KBM-7 (cell line): ENCODE data around the gene LRIG1.

Experiments used
- DNase-seq: peaks from one replicate; pipeline ENCODE4 v3.0.0-alpha.2; 2015
- in situ Hi-C: fragments of 300-500 bp; cut with MboI; formaldehyde crosslinking; loops from 2 replicates; pipeline ENCODE4 v1.14.3; 2020; ENCODE audit warnings: low sequenced_read_pairs, low pct_unique_long_range_greater_than_20kb, mixed read lengths

The LRIG1 gene

DNA sequence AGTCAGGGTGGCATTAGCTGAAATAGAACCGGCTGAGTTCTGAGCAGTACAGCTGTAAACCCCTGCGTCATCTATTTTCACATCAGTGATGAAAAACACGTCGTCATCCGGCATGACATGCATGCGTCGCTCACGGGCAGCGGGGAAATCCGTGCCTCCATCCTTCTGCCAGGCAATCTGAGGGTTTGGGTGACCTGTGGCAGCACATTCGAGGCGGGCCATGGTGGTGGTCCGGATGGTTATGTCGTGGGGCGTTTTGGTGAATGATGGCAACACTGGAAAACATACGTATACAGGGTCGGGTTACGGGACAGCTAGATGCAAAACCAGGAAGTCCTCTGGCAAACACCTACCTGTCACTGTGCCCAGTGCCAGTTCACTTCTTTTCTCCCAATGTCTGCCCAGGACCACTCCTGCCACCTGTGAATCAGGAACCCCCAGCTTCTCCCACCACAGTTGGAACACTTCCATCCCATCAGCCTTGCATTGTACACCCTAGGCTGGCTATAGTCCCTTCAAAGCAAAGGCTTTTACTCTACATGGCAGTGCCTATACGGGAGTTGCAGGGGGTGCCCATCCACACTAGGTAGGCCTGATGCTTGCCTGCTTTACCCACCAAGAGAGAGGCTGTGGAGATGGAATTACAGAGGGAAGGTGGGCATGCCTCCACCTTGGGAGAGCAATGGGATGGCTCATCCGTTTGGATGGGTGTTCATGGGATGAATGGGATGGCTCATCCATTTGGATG, 116.7 kb downstream of the LRIG1 start:
- no peak for DNase-seq
- in situ Hi-C loops: no loop called here

DNA sequence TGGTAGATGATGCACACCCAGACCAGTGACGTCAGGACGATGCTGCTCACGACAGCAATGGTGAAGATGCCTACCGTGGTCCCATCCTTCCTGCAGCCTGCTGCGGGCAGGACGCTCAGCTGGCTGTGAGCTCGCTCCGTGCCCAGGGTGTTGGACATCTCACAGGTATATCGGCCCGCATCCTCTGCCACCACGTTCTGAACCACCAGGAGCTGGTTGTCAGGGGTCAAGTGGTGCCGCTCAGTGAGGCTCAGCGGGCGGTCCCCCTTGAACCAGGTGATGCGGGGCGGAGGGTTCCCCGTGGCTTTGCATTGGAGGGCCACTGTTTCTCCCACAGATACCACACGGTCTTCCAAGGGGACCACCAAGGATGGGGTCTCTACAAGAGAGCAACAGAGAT, 117.8 kb downstream of the LRIG1 start:
- in situ Hi-C loops: no loop called here
- no peak for DNase-seq

DNA sequence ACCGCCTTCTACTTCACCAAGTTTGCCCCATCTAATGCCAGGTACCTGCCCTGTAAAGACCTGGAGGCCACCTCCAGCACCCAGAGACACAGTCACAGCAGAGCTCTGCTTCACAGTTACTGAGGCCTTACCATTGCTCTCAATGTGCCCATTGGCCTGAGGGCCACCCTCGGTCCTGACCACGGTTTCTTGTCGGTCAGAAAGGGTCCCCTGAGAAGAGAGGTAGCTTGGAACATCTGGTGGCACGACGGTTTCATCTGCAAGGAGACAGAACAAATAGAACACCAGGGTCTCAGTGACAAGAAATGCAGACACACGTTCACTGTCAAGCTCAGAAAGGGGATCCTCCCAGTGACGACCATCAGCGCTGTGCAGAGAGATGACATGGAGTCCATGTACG, 118.7 kb downstream of the LRIG1 start:
- in situ Hi-C loops: no loop called here
- DNase-seq: no peak

DNA sequence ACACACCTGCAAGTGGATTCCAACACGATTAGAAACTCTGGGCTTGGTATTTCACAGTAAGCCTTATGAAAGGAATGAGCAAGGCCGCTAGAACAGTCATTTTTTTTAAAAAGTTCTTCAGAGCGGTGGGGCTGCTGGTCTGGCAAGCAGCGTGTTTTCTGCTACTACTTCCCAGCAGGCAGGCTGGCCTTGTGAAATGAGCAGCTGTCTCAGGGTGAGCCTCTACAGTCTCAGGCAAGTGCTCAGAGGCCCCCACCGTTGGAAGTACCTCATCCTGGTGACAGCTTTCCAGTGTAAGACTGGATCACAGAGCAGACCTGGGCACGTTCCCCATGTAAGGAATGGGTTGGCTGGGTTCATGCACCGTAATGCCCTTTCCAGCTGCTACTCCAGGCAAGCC, 119.2 kb downstream of the LRIG1 start:
- in situ Hi-C loops: no loop called here

DNA sequence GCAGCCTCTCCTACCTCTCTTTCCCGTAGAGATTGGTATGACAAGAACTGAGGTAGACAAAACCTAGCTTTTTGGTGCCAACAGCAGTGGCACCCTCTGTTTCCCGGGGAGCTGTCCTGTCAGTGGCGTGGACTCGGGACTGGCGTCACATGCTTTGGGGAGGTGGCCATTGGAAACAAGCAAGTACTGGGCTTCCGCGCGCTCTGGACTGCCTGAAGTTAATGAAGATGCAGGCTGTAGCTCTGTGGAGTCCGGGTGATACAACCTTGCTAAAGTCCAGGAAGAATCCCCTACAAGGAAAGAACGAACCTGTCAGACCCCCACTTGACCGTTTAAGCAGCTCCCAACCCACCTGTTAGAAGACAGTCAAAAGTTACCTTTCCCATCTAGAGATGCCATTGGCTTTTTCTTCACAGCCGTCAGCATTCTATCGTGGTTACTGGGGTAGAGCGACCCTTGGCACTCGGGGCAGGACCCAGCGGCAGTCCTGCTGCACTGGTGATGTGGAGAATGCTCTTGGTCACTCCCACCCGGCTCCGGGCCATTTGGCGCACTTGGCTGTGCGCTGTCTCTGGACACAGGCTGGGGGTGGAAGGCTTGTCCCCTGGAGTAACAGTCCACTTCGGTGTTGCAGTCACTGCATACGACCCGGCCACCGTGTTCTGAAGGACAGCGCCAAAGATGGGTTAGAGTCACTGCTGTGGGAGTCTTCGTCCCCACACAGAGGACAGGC, 120.5 kb downstream of the LRIG1 start:
- DNase-seq: no peak

More for the DNA sequence above, 119.2 kb downstream of the LRIG1 start:
- no peak for DNase-seq

DNA sequence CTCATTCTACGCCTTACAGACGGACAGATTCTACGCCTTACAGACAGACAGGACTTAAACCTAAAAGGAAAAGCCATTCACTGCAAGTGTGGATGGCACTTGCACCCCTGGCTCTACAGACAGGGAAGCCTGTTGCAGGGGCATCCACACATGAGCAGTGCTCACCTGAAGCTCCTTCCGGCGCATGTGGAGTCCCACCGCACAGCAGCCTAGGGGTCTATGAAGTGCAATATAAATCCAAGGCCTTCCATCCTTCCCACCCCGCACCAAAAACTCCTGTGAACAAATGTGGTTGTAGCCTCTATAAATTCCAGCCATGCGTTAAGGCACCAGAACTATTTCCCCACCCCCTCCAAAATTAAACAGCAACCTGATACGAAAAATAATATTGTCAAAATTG, 121.3 kb downstream of the LRIG1 start:
- in situ Hi-C loops: no loop called here
- no peak for DNase-seq

More for the DNA sequence above, 120.5 kb downstream of the LRIG1 start:
- in situ Hi-C loops: no loop called here

DNA sequence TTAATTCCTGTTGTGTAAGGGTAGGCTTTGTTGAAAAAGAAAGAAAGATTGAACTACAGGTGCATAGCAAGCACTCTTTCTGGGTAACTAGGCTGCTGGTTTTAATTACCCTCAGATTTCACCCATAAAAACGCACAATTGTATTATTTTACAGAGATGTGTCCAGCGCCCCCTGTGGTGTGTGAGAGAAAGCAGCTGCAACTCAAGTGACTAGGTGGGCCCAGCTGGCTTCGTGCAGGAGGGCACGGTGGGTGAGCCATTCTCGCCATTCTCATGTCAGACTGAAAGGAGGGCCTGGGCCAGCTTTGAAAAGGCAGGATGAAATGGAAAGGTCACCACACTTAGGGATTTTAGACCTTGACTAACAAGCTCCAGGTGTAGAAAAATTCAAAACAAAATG, 122.6 kb downstream of the LRIG1 start:
- peak; percentile 14 for DNase-seq
- in situ Hi-C loops: no loop called here

DNA sequence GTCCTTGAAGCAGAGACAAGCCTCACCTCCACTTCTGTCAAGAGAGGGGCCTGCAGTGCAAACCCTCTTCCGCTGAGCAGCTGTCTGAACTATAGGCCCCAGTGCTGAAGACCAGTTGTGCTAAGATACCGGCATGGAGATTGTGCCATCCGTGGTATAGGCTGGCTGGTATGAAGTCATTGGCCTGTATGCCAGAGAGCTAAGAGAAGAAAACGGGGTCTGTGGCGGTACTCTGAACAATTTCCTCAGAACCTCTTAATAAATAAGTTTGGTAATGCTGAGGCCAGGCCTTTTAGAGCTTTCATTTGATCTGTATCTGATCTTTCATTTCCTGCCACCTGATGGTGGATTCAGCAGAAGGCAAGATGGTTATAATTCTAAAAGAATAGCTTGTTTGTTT, 123.0 kb downstream of the LRIG1 start:
- DNase-seq: no peak
- in situ Hi-C loops: no loop called here

DNA sequence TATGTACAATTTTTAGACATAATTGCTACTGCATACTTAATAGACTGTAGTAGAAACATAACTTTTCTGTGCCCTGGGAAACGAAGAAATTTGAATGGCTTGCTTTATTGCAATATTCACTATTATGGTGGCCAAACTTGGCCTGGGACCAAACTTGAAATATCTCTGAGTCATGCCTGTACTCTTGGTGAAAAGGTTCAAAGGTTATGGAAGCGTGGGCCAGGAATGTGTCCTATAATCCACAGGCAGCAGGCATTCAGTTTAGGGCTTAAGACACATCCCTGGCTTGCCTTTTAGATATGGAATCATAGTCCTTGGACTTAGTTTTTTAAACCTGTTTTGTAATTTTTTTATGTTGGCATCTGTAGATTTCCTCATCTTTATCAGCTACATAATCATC, 124.3 kb downstream of the LRIG1 start:
- no peak for DNase-seq
- in situ Hi-C loops: no loop called here

DNA sequence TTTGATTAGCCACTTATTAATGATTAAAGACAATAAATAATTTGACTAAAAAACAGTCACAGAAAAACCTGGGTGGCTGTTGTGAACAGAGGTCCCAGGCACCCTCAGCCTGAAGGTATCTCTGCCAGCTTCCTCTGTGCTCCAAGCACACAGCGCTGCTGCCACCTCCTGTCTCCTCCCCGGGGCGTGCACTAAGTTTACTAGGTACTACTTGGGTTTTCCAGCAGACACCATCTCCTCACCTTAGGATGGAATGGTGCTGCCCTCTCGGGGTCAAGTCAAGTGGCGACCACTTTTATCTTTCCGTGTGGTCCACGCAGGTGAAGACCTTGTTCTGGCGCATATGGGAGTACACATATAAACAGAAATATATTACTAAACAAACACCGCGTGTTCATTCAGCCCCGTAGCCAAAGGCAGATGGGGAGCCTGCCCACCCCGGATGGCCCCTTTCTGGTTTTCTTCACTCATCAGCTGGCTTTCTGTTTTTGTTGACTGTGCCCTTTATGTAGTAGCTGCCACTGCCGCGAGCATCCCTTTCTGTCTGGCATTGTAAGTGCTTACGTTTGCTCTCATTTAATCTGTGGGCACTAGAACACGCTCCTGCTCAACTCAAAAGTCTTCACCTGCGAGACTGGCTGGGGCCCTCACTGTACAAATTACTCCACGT, 128.0 kb downstream of the LRIG1 start:
- DNase-seq: no peak
- in situ Hi-C loops: no loop called here

DNA sequence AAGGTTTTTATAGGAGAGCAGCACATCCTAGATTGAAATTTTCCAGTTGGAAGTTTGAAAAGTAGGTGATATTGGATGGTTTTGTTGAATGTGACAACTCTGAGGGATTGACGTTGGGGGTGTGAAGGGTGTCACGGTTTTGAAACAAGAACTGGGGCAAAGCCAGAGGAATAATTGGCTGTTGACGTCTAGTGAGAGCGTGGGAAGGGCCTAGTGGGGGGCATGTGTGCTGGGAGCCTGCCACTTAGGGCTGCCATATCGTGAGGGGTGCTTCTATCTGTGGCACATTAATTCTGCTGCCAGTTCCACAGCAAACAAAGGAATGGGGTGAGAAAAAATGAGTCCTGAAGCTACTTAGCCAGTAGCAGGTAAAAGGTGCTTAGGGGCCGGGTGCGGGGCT, 129.4 kb downstream of the LRIG1 start:
- in situ Hi-C loops: no loop called here
- DNase-seq: no peak

DNA sequence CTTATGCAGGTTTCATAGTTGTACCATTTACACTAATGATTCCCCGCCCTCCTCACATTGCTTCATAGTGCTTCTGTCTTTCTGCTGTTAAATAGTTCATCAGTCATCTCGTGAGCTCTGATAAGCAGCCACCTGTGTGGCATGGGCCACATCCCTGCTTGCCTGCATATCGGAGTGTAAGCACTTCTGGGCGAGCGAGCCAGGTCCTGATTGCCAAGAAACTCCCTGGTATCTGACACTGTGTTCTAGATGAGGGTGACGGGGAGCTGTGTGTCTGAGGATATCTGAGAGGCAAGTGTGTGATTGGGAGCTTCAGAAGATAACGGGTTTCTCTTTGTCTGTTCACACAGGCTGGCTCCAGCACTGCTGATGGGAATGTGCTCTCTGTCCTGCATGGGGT, 130.6 kb downstream of the LRIG1 start:
- DNase-seq: no peak
- in situ Hi-C loops: no loop called here

DNA sequence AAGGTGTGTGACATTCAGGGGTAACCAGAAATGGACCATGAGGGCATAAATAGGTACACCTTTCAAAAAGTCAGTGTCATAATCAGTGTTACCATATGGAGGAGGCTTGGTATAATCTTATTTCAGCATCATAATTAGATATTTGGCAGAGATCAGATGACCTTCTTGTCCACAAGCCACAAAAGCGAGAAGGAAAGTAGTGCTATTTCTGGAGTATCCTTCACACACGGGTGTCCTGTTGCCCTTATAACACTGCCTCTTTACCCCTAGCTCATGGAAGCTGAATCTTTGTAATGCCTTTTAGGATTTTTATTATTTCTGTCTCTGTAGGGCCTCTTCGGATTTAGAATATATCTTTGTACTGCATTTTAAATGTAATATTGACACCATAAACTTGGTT, 132.8 kb downstream of the LRIG1 start:
- in situ Hi-C loops: no loop called here
- DNase-seq: no peak

DNA sequence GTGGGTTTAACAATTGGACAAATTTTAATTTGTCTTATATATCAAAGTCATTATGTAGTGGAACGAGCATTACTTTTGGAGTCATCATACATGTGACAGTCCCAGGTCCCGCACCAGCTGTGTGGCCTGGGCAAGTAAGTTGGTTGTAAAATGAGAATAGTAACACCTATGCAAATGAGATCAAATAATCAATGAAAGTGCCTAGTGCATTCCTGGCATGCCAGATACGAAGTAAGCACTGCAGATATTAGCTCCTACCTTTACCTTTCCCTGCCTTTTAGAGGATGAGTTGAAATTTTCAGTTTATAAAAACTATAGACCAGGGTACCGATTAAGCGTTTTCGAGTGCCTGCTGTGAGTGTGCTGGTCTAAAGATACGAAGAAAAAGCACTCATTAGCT, 134.1 kb downstream of the LRIG1 start:
- in situ Hi-C loops: no loop called here

DNA sequence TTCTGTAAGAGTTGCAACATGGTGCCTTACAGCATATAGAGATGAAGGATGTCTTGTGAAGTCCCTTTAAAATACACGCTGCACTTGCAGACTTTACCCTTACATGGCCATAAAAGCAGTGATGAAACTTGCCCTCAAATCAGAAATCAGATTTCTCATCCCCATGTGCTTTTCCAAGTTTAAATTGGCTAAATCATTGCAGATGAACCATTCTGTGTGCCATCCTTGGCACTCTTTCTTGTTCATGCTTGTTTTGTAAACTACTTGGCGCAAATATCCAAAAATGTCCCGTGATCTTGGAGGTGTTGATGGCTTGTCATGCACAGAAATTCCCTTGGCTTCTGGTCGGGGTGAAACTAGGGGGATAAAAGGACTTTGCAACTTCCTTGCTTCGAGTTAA, 135.7 kb downstream of the LRIG1 start:
- in situ Hi-C loops: no loop called here
- no peak for DNase-seq

More for the DNA sequence above, 134.1 kb downstream of the LRIG1 start:
- no peak for DNase-seq

DNA sequence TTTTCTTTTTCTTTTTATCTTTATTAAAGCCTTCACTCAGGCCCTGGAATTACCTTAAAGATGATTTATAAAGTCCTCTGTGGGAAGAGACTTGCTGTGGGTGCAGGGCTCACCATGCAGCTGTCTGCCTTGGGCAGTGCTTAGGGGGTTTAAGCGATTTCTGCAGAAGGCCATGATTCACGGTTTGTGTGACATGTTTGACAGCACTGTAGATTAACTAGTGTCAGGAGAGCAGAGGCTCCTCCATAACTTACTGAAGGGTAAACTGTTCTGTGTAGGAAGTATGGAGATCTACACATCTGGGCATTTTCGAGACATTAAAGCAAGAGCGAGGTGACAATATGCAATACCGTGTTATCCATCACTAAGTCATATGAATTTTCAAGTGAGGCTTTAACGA, 137.7 kb downstream of the LRIG1 start:
- DNase-seq: no peak
- in situ Hi-C loops: no loop called here

DNA sequence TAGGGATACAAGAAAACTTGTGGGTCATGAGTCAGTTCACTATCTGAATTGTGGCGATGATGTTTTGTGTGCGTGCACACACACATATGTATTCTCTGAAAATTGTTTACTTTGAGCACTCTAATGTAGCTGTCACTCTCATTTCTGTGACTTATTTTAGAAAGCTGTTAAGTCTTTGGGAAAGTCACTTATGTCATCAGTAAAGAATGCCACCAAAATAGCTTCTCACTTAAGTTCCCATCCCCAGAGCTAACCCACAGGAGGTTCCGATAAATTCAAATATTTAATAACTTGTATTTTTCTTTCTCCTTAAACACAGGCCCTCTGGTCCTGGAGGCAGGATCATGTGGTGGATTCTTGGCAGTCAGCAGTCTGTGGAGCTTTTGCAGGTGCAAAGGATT, 138.3 kb downstream of the LRIG1 start:
- in situ Hi-C loops: no loop called here
- no peak for DNase-seq

DNA sequence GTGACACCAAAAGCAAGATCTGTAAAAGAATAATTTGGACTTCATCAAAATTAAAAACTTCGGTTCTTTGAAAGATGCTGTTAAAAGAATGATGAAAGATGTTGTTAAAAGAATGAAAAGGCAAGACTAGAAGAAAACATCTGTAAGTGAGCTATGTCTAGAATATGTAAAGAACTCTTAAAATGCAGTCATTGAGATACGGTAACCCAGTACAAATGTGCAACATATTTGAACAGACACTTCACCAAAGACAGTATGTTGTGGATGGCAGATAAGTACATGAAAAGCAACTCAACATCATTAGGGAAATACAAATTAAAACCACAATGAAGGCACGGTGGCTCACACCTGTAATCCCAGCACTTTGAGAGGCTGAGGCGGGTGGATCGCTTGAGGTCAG, 139.5 kb downstream of the LRIG1 start:
- in situ Hi-C loops: no loop called here
- DNase-seq: no peak

DNA sequence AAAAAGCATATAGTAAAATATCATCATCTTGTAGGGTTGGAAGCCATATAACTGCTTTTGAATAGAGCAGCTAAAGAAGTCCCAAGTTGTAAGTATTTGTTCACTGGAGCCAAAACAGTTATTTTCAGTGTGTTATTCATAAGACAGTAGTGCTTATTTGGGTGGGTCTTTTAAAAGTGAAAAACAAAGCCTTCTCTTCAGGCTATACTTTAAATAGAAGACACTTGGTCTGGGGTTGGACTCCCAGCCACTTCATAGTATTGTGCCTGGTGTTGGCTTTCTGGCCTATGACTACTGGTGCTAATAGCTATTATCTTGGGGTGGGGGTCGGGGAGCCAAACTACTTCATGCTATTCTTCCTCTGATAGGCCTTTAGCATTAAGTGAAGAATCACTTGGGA, 144.8 kb downstream of the LRIG1 start:
- no peak for DNase-seq
- in situ Hi-C loops: no loop called here

DNA sequence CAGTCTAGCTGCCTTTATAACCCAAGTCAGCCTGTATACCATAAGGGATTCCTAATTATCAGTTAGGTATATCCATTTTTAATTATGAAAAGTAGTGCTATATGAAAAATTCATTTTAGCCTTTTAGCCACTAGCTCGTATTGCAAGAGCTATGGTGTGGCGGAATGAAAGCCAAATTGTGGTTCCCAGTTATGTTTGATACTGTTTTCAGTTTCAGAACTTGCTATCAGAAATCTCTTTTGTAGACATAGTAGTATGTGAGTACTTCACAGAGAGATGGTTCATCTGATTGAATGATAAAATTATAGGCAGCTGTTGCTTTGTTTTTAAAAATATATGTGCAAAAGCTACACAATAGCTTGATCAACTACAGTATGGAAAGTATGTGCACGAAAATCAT, 145.4 kb downstream of the LRIG1 start:
- in situ Hi-C loops: no loop called here
- DNase-seq: no peak
